ENCODE measurements around the gene SUSD6. TPM values are rescaled to one million over a fixed set of nuclear protein-coding genes. Genes with fewer than 3 reads are reported as not detected.

SUSD6 gene
- total and polyA plus RNA-seq, 9 of the 15 experiments (the other 6 are each of a cell fraction or from before 2014, with no cell fraction given): 2.9 to 20.7 (median 5.6) TPM

DNA sequence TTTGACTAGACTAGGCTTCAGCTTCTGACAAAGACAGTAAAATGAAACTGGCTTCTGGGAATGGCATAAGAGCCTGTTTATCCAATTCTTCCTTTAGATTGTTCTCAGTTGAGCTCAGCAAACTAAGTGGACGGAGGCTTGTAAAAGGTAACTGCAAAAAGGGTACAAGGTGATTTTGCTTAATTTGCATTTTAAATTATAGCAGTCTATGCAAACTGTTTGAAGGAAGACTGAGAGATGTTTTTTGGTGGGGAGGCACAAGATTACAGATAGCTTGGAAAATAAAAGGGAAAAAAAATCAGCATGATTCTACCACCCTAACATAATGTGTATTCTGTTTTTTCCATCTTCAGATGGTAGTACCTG lies 5.0 kb downstream of the SUSD6 start:
- Histone ChIP-seq H3K36me3 (ENCODE audit: control insufficient read depth, insufficient read depth, low read length) (peaks cover 38% of the 10 kb centered on the region; the same call in 2 of the 3 replicates), H3K9me1 (ENCODE audit: control insufficient read depth, insufficient read depth, low read length) (no peaks in the 10 kb centered on the region), H2AFZ (ENCODE audit: low read depth, low read length) (no peak overlapping the region), H3K4me2 (ENCODE audit: insufficient read depth, low read length) (peak overlapping the region; percentile 77), H3K4me3 (no peak overlapping the region), H3K9ac (ENCODE audit: insufficient read depth in 1 of 2, low read depth in 2 of 2, low read length in 2 of 2) (peak overlapping the region in 1 of 2 experiments; percentile 56; a peak in 2 of 4 replicates), H3K9me3 (replicated peaks; ENCODE audit: control insufficient read depth, insufficient read depth, low read depth, low read length) (no peaks in the 10 kb centered on the region), H3K27ac (ENCODE audit: extremely low read depth, low read depth, low read length) (peak overlapping the region; percentile 70; the same call in 2 of the 3 replicates), H3K27me3 (ENCODE audit: control insufficient read depth in 2 of 2, insufficient read depth in 2 of 2, low read length in 2 of 2) (no peaks in the 10 kb centered on the region), H3K79me2 (ENCODE audit: control insufficient read depth, insufficient read depth, low read length) (peaks cover 99% of the 10 kb centered on the region), H3K4me1 (replicated peaks in 1 of 2; ENCODE audit: control insufficient read depth in 2 of 2, insufficient read depth in 2 of 2, low read length in 2 of 2) (peaks cover 17 to 70% of the 10 kb centered on the region in 2 experiments), H4K20me1 (replicated peaks; ENCODE audit: control insufficient read depth, insufficient read depth, low read length) (0 out of 2 replicates have a peak, but pooled peaks cover 2% of the 10 kb centered on the region)
- ChIA-PET POLR2A (no interaction called here), CTCF (ENCODE audit: low intra/inter-chr PET ratio) (no interaction called here)
- in situ Hi-C loops (cut with MboI): no loop called here
- intact Hi-C loops (cut with micrococcal nuclease): no loop called here
- 80% methylated on average over 1 of the region's 1 CpG for WGBS (ENCODE audit: insufficient coverage, low coverage, missing lambda C conversion rate)
- no TSS peak for BruUV-seq (replicated peaks)
- FAIRE-seq (no peak), DNase-seq (ENCODE audit: extremely low read depth in 1 of 4, low spot score in 3 of 4) (no peak), ATAC-seq (no peak)
- TF ChIP-seq TEAD4 (IDR thresholded peaks at IDR 0.05; ENCODE audit: low read length) (no peak), TEAD4 (CRISPR knock-in tag; IDR thresholded peaks at IDR 0.05; ENCODE audit: borderline replicate concordance) (no peak), ZNF316 (IDR thresholded peaks at IDR 0.05) (peak; percentile 44; the same call in 1 of the 2 replicates), C11orf30 (IDR thresholded peaks at IDR 0.05; ENCODE audit: low read depth) (peak; percentile 23; the same call in 1 of the 2 replicates)

DNA sequence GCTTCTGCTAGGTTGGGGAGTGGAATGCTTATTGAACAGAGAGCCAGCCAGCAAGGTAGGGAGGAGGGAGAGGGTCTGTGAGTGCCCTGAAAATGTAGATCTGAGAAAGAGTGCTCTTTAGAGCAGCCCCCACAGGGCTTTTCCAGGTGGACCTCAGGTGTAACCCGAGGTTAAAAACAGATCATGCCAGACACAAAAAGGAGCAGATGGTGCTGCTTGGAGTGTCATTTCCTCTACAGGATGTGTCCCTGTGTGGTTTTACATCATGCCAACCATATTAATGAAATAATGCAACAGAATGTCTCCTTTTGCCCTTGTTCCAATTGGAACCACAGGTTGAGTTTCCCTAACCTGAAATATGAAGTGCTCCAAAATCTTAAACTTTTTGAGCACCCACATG lies 6.4 kb downstream of the SUSD6 start:
- Histone ChIP-seq H3K4me3 (no peak overlapping the region), H3K4me1 (replicated peaks in 1 of 2; ENCODE audit: control insufficient read depth in 2 of 2, insufficient read depth in 2 of 2, low read length in 2 of 2) (peaks cover 10 to 80% of the 10 kb centered on the region in 2 experiments; a peak in 4 of 5 replicates), H3K27ac (ENCODE audit: extremely low read depth, low read depth, low read length) (no peak overlapping the region), H3K9me1 (ENCODE audit: control insufficient read depth, insufficient read depth, low read length) (no peaks in the 10 kb centered on the region), H2AFZ (ENCODE audit: low read depth, low read length) (no peak overlapping the region), H3K79me2 (ENCODE audit: control insufficient read depth, insufficient read depth, low read length) (peaks cover 99% of the 10 kb centered on the region), H3K4me2 (ENCODE audit: insufficient read depth, low read length) (no peak overlapping the region), H3K9ac (ENCODE audit: insufficient read depth in 1 of 2, low read depth in 2 of 2, low read length in 2 of 2) (no peak overlapping the region), H3K27me3 (ENCODE audit: control insufficient read depth in 2 of 2, insufficient read depth in 2 of 2, low read length in 2 of 2) (no peaks in the 10 kb centered on the region), H4K20me1 (replicated peaks; ENCODE audit: control insufficient read depth, insufficient read depth, low read length) (0 out of 2 replicates have a peak, but pooled peaks cover 2% of the 10 kb centered on the region), H3K36me3 (ENCODE audit: control insufficient read depth, insufficient read depth, low read length) (peaks cover 38% of the 10 kb centered on the region; the same call in 2 of the 3 replicates), H3K9me3 (replicated peaks; ENCODE audit: control insufficient read depth, insufficient read depth, low read depth, low read length) (no peaks in the 10 kb centered on the region)
- 75% methylated on average over 1 of the region's 1 CpG for WGBS (ENCODE audit: insufficient coverage, low coverage, missing lambda C conversion rate)
- ChIA-PET CTCF (ENCODE audit: low intra/inter-chr PET ratio) (no interaction called here), POLR2A (interaction anchor here (0.9 kb wide), 1 partner anchor 9 kb away, joined by 3 read pairs; no protein-coding TSS in a partner anchor)
- intact Hi-C loops (cut with micrococcal nuclease): no loop called here
- in situ Hi-C loops (cut with MboI): no loop called here
- ATAC-seq (no peak), DNase-seq (ENCODE audit: extremely low read depth in 1 of 4, low spot score in 3 of 4) (no peak), FAIRE-seq (no peak)
- BruUV-seq (replicated peaks): no TSS peak
- TF ChIP-seq ARHGAP35 (IDR thresholded peaks at IDR 0.05; ENCODE audit: partially characterized antibody) (no peak), MYBL2 (IDR thresholded peaks at IDR 0.05; ENCODE audit: low read depth) (no peak), MYBL2 (CRISPR knock-in tag; IDR thresholded peaks at IDR 0.05; ENCODE audit: borderline replicate concordance) (no peak), SNRNP70 (optimal IDR thresholded peaks at IDR 0.05; ENCODE audit: low read depth, low read length) (no peak), GABPB1 (CRISPR knock-in tag; IDR thresholded peaks at IDR 0.05) (no peak), FOXM1 (IDR thresholded peaks at IDR 0.05; ENCODE audit: low read depth) (no peak), FOXM1 (CRISPR knock-in tag; IDR thresholded peaks at IDR 0.05; ENCODE audit: low read depth) (no peak), ZFP36 (IDR thresholded peaks at IDR 0.05; ENCODE audit: low read depth, low read length, partially characterized antibody) (no peak), RAD21 (CRISPR knock-in tag; conservative IDR thresholded peaks at IDR 0.05 in 1 of 2, IDR thresholded peaks at IDR 0.05 in 1 of 2) (no peak), MTF1 (CRISPR knock-in tag; IDR thresholded peaks at IDR 0.05; ENCODE audit: borderline replicate concordance) (no peak), ZNF780A (CRISPR knock-in tag; IDR thresholded peaks at IDR 0.05) (no peak), ZNF274 (IDR thresholded peaks at IDR 0.05; ENCODE audit: borderline replicate concordance, low read depth, low read length) (no peak)
- TF ChIP-seq, protein P1, sequence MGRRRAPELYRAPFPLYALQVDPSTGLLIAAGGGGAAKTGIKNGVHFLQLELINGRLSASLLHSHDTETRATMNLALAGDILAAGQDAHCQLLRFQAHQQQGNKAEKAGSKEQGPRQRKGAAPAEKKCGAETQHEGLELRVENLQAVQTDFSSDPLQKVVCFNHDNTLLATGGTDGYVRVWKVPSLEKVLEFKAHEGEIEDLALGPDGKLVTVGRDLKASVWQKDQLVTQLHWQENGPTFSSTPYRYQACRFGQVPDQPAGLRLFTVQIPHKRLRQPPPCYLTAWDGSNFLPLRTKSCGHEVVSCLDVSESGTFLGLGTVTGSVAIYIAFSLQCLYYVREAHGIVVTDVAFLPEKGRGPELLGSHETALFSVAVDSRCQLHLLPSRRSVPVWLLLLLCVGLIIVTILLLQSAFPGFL (CRISPR knock-in tag; IDR thresholded peaks at IDR 0.05): no peak
